ENCODE measurements around the gene LMX1B.

- TF ChIP-seq SMC3 (IDR thresholded peaks at IDR 0.05; ENCODE audit: low read depth, low read length): no peak
- no peak for TF ChIP-seq FOXJ3 (CRISPR knock-in tag; IDR thresholded peaks at IDR 0.05)
These were observed 75.5 kb downstream of the LMX1B start for GRCh38 chr9:126689027-126689825.

Data from SK-N-SH (cell line).